Measurements from ENCODE around the gene PLEKHA6. TPM values are rescaled to one million over a fixed set of nuclear protein-coding genes. Genes with fewer than 3 reads are reported as not detected.

Gene PLEKHA6
- total RNA-seq, 2 experiments from 2014 or later: 0.53 to 0.82 TPM

DNA sequence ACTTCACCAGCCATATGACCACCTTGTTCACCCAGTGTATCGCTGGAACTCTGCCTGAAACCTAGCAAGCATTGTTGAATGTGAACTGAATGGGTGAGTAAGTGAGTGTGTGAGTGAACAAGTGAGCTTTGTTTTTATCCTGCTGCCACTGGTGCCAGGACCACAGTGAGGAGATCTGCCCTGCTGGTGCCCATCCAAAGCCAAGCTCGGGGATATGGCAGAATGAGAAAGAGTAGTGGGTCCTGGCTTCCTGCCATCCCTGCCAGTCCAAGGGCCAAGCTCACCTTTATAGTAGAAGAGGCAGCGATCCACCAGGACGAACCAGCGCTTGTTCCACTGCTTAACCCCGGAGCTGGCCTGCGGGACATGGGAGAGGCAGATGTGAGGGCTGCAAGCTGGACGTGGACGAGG, 92.5 kb downstream of the PLEKHA6 start:
- TF ChIP-seq CTCF (IDR thresholded peaks at IDR 0.05): no peak

GRCh38 chr1:204266504-204267034, 93.2 kb downstream of the PLEKHA6 start:
- Mint-ChIP-seq H3K9me3 (no peaks in the 10 kb centered on the region), H3K4me3 (no peak overlapping the region), H3K27ac (no peak overlapping the region), H3K4me1 (ENCODE audit: low read depth) (no peaks in the 10 kb centered on the region), H3K36me3 (ENCODE audit: low read depth) (no peaks in the 10 kb centered on the region), H3K27me3 (no peaks in the 10 kb centered on the region)
- DNase-seq (no peak), ATAC-seq (ENCODE audit: poor library complexity) (no peak)
- no peak overlapping the region for H3K4me3 ChIP-seq (ENCODE audit: low read length)
- intact Hi-C loops (cut with DNase I, micrococcal nuclease): no loop called here
- no peaks in the 10 kb centered on the region for H3K36me3 ChIP-seq (ENCODE audit: insufficient read depth, low read length)
- ChIA-PET POLR2A (no interaction called here), CTCF (interaction anchor here (0.6 kb wide), 1 partner anchor 1280 kb away, joined by 3 read pairs; no protein-coding TSS in a partner anchor)
- no peaks in the 10 kb centered on the region for H3K4me1 ChIP-seq (ENCODE audit: insufficient read depth, low read length)
- no peak for TF ChIP-seq CTCF (IDR thresholded peaks at IDR 0.05)
- H3K27me3 ChIP-seq (ENCODE audit: control insufficient read depth in 1 of 2, insufficient read depth in 2 of 2, low read length in 2 of 2): no peaks in the 10 kb centered on the region
- H3K9me3 ChIP-seq (ENCODE audit: control insufficient read depth in 1 of 2, insufficient read depth in 1 of 2, low read length in 2 of 2): no peaks in the 10 kb centered on the region
- no peak overlapping the region for H3K27ac ChIP-seq (ENCODE audit: low read depth in 1 of 2, low read length in 2 of 2)

More for the DNA sequence above, 92.5 kb downstream of the PLEKHA6 start:
- no peaks in the 10 kb centered on the region for H3K4me1 Mint-ChIP-seq (ENCODE audit: low read depth)
- CTCF ChIA-PET: interaction anchor here (0.6 kb wide), 1 partner anchor 1279 kb away, joined by 3 read pairs; no protein-coding TSS in a partner anchor
- POLR2A ChIA-PET: no interaction called here
- H3K4me3 ChIP-seq (ENCODE audit: low read length): no peak overlapping the region
- DNase-seq (no peak), ATAC-seq (ENCODE audit: poor library complexity) (no peak)
- no peaks in the 10 kb centered on the region for H3K4me1 ChIP-seq (ENCODE audit: insufficient read depth, low read length)
- no peak overlapping the region for H3K27ac Mint-ChIP-seq
- H3K27me3 ChIP-seq (ENCODE audit: control insufficient read depth in 1 of 2, insufficient read depth in 2 of 2, low read length in 2 of 2): no peaks in the 10 kb centered on the region
- no peak overlapping the region for H3K27ac ChIP-seq (ENCODE audit: low read depth in 1 of 2, low read length in 2 of 2)
- H3K4me3 Mint-ChIP-seq: no peak overlapping the region
- H3K36me3 Mint-ChIP-seq (ENCODE audit: low read depth): no peaks in the 10 kb centered on the region
- no peaks in the 10 kb centered on the region for H3K9me3 Mint-ChIP-seq
- H3K36me3 ChIP-seq (ENCODE audit: insufficient read depth, low read length): no peaks in the 10 kb centered on the region
- intact Hi-C loops (cut with DNase I, micrococcal nuclease): no loop called here
- no peaks in the 10 kb centered on the region for H3K27me3 Mint-ChIP-seq
- no peaks in the 10 kb centered on the region for H3K9me3 ChIP-seq (ENCODE audit: control insufficient read depth in 1 of 2, insufficient read depth in 1 of 2, low read length in 2 of 2)

GRCh38 chr1:204265665-204266064, 94.1 kb downstream of the PLEKHA6 start:
- DNase-seq: no peak
- no peak overlapping the region for H3K4me3 Mint-ChIP-seq
- CTCF ChIA-PET: no interaction called here
- Histone ChIP-seq H3K36me3 (ENCODE audit: insufficient read depth, low read length) (no peaks in the 10 kb centered on the region), H3K9me3 (ENCODE audit: control insufficient read depth in 1 of 2, insufficient read depth in 1 of 2, low read length in 2 of 2) (no peaks in the 10 kb centered on the region), H3K4me3 (ENCODE audit: low read length) (no peak overlapping the region), H3K27ac (ENCODE audit: low read depth in 1 of 2, low read length in 2 of 2) (no peak overlapping the region), H3K4me1 (ENCODE audit: insufficient read depth, low read length) (no peaks in the 10 kb centered on the region), H3K27me3 (ENCODE audit: control insufficient read depth in 1 of 2, insufficient read depth in 2 of 2, low read length in 2 of 2) (no peaks in the 10 kb centered on the region)
- TF ChIP-seq CTCF (IDR thresholded peaks at IDR 0.05): no peak
- H3K9me3 Mint-ChIP-seq: no peaks in the 10 kb centered on the region
- intact Hi-C loops (cut with DNase I, micrococcal nuclease): no loop called here
- ATAC-seq (ENCODE audit: poor library complexity): no peak
- H3K27ac Mint-ChIP-seq: no peak overlapping the region
- no peaks in the 10 kb centered on the region for H3K27me3 Mint-ChIP-seq
- no peaks in the 10 kb centered on the region for H3K4me1 Mint-ChIP-seq (ENCODE audit: low read depth)
- no peaks in the 10 kb centered on the region for H3K36me3 Mint-ChIP-seq (ENCODE audit: low read depth)
- POLR2A ChIA-PET: no interaction called here

All from CD4-positive, alpha-beta T cell (primary cell).